HepG2 (cell line): ENCODE measurements around the gene SLC25A19. TPM values are rescaled to one million over a fixed set of nuclear protein-coding genes. Genes with fewer than 3 reads are reported as not detected.

Experiments used
- ASH2L ChIP-seq: fragments of 300-600, 200-600 bp; sonication (generic); IDR thresholded peaks from 2 replicates; pipeline ENCODE4 v1.7.0; 2017; ENCODE audit warnings: low read depth, mild to moderate bottlenecking, moderate library complexity, mixed read lengths, low read length; ENCODE audit not compliant: insufficient read length
- E2F2 ChIP-seq: sonication (generic); formaldehyde crosslinking; IDR thresholded peaks from 2 replicates; pipeline ENCODE4 v1.4.0; 2020; ENCODE audit warnings: missing genetic modification reagents, borderline replicate concordance
- FOXP1 ChIP-seq, 2 experiments: fragments of 450-650 bp in 1 of 2; IDR thresholded peaks; 2 replicates each; pipeline ENCODE4 v1.6.1; 2017 to 2018; ENCODE audit warnings: antibody characterized with exemption in 1 of 2
- HNF4G ChIP-seq, 2 experiments: sonication (generic) in 1 of 2; formaldehyde crosslinking in 1 of 2; IDR thresholded peaks; 2 replicates each; pipeline versions ENCODE4 v1.4.0 to v1.6.1; 2011 to 2020; ENCODE audit warnings: borderline replicate concordance in 2 of 2, low read depth in 2 of 2, mild to moderate bottlenecking in 2 of 2, low read length in 1 of 2, missing genetic modification reagents in 1 of 2, moderate library complexity in 1 of 2
- KDM2A ChIP-seq: sonication (generic); formaldehyde crosslinking; IDR thresholded peaks from 2 replicates; pipeline ENCODE4 v1.4.0; 2020; ENCODE audit warnings: low read depth, missing genetic modification reagents, borderline replicate concordance
- KDM3A ChIP-seq: IDR thresholded peaks from 2 replicates; pipeline ENCODE4 v1.6.1; 2018; ENCODE audit warnings: low read depth, missing compliant biosample characterization
- PATZ1 ChIP-seq: sonication (generic); formaldehyde crosslinking; IDR thresholded peaks from 2 replicates; pipeline ENCODE4 v1.4.0; 2020; ENCODE audit warnings: missing genetic modification reagents
- PHF8 ChIP-seq: sonication (generic); formaldehyde crosslinking; IDR thresholded peaks from 2 replicates; pipeline ENCODE4 v1.5.0; 2020; ENCODE audit warnings: missing genetic modification reagents
- POLR2AphosphoS5 ChIP-seq: IDR thresholded peaks from 2 replicates; pipeline ENCODE4 v1.6.1; 2012; ENCODE audit warnings: low read depth, low read length
- STAG1 ChIP-seq: sonication (generic); formaldehyde crosslinking; IDR thresholded peaks from 2 replicates; pipeline ENCODE4 v1.4.0; 2020; ENCODE audit warnings: missing genetic modification reagents
- ZBTB25 ChIP-seq: IDR thresholded peaks from 2 replicates; pipeline ENCODE4 v1.6.1; 2018; ENCODE audit warnings: missing genetic modification reagents
- ZHX1 ChIP-seq: sonication (generic); formaldehyde crosslinking; IDR thresholded peaks from 2 replicates; pipeline ENCODE4 v1.8.1; 2022; ENCODE audit warnings: low read depth, mild to moderate bottlenecking, missing genetic modification reagents
- ZNF343 ChIP-seq: sonication (generic); formaldehyde crosslinking; IDR thresholded peaks from 2 replicates; pipeline ENCODE4 v1.4.0; 2020; ENCODE audit warnings: mild to moderate bottlenecking, missing genetic modification reagents
- ZNF552 ChIP-seq: sonication (generic); formaldehyde crosslinking; IDR thresholded peaks from 2 replicates; pipeline ENCODE4 v1.9.0; 2022; ENCODE audit warnings: missing genetic modification reagents, mild to moderate bottlenecking, borderline replicate concordance
- ZNF615 ChIP-seq: sonication (generic); formaldehyde crosslinking; IDR thresholded peaks from 2 replicates; pipeline ENCODE4 v1.5.0; 2020; ENCODE audit warnings: mild to moderate bottlenecking, missing genetic modification reagents, borderline replicate concordance
- ZNF710 ChIP-seq: sonication (generic); formaldehyde crosslinking; IDR thresholded peaks from 2 replicates; pipeline ENCODE4 v1.5.0; 2020; ENCODE audit warnings: mild to moderate bottlenecking, missing genetic modification reagents, borderline replicate concordance
- ZNF773 ChIP-seq: sonication (generic); formaldehyde crosslinking; IDR thresholded peaks from 2 replicates; pipeline ENCODE4 v1.4.0; 2020; ENCODE audit warnings: missing genetic modification reagents, borderline replicate concordance
- ZNF883 ChIP-seq: sonication (generic); formaldehyde crosslinking; IDR thresholded peaks from 2 replicates; pipeline ENCODE4 v1.5.1; 2020; ENCODE audit warnings: mild to moderate bottlenecking, missing genetic modification reagents; ENCODE audit errors: not compliant biosample characterization
- polyA plus RNA-seq, 8 experiments: library from polyadenylated mRNA; depleted of rRNA in 3 of 8; stranded (reverse) in 7 of 8; unstranded in 1 of 8; fragments of >200 nt; fragmentation: Illumina TruSeq in 4 of 8; extraction: Trizol in 4 of 8; gene quantifications; 2 replicates each; pipeline versions ENCODE4 v1.2.1 to v1.2.3, GENCODE V29; 2011 to 2016; ENCODE audit warnings: low read depth in 4 of 8, missing spikeins in 1 of 8, mixed read lengths in 1 of 8; ENCODE audit not compliant: insufficient read depth in 1 of 8
- total RNA-seq, 5 experiments: library from RNA; depleted of rRNA; stranded (reverse); fragments of >200 nt; fragmentation: Illumina TruSeq; extraction: Trizol; gene quantifications; 2 replicates each; pipeline ENCODE4 v1.2.3, GENCODE V29; 2016; ENCODE audit warnings: low read depth in 1 of 5

The SLC25A19 gene
- total and polyA plus RNA-seq, 2 of the 13 experiments (the other 11 are each of a cell fraction or from before 2014, with no cell fraction given): 24.4 to 41.4 TPM

GRCh38 chr17:75267411-75268232, 21.6 kb downstream of the SLC25A19 start (continued):
- TF ChIP-seq ZBTB25 (CRISPR knock-in tag): peak; percentile 63; the same call in 1 of the 2 replicates
- no peak for TF ChIP-seq ZNF773 (CRISPR knock-in tag)
- TF ChIP-seq ZHX1: peak; percentile 87
- peak; percentile 45; the same call in 1 of the 2 replicates for TF ChIP-seq ZNF710
- TF ChIP-seq ZNF883 (CRISPR knock-in tag): peak; percentile 68
- no peak for TF ChIP-seq FOXP1 (IDR thresholded peaks at IDR 0.05)
- TF ChIP-seq FOXP1 (CRISPR knock-in tag; IDR thresholded peaks at IDR 0.05): peak; percentile 55
- peak; percentile 46; the same call in 1 of the 2 replicates for TF ChIP-seq POLR2AphosphoS5
- TF ChIP-seq ZNF615: no peak
- TF ChIP-seq E2F2 (CRISPR knock-in tag): no peak
- 0 out of 2 replicates have a peak, but pooled peaks have one; percentile 25 for TF ChIP-seq ZNF552
- TF ChIP-seq ZNF343 (CRISPR knock-in tag): no peak
- TF ChIP-seq KDM2A (CRISPR knock-in tag): peak; percentile 95
- peak; percentile 44; the same call in 1 of the 2 replicates for TF ChIP-seq PHF8 (CRISPR knock-in tag)
- TF ChIP-seq KDM3A (CRISPR knock-in tag): peak; percentile 93; the same call in 1 of the 2 replicates
- TF ChIP-seq PATZ1 (CRISPR knock-in tag): peak; percentile 92
- TF ChIP-seq ASH2L: peak; percentile 55
- peak; percentile 25; the same call in 1 of the 2 replicates for TF ChIP-seq HNF4G (IDR thresholded peaks at IDR 0.05; ENCODE audit: borderline replicate concordance, low read depth, low read length)
- TF ChIP-seq HNF4G (CRISPR knock-in tag; IDR thresholded peaks at IDR 0.05; ENCODE audit: borderline replicate concordance, low read depth): peak; percentile 73; the same call in 1 of the 2 replicates
- peak; percentile 81 for TF ChIP-seq STAG1 (CRISPR knock-in tag)
